Measurements from ENCODE around the gene SLC45A1. TPM values are rescaled to one million over a fixed set of nuclear protein-coding genes. Genes with fewer than 3 reads are reported as not detected.

SLC45A1 gene
- total and polyA plus RNA-seq, 2 of the 4 experiments (the other 2 are of a cell fraction) = 0.72 to 3.9 TPM

DNA sequence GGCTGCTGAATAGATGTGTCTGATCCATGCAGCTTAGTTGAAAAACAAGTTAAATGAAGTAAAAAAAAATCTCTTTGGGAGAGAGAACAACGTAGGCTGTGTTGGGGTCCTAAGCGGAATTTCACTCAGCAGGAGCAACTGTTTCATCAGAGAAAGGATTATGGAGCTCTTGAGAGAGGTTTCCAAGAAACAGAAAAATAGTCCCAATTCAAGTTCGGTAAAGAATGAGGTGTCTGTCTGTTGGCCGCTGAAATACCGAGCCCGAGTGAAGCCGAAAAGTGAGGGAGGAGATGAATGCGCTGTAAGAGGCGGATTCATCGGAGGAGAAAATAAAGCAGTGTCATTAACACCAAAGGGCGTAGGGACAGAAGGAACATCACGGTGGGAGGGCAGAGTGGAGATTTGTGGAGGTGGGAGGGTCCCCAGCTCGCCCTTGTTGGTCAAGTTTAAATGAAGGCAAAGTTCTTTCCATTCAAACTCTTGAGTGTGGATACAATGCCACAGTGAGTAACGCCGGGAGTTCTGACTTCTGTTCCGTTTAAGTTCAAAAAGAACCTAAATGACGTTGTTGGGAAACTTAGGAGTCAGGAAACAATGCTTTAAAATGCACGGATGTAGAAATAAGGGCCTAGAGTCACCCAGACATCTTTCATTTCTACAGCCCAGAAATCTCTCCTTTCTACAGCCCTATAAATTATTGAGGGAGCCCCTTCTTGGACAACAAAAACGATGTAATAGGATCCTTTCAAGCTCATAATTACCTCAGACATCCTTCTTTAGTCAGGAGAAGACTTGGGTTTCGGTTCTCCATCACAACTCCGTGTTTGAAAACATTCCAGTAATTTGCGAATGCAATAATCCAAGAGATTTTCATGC, 15.6 kb upstream of the SLC45A1 start (continued):
- no peak for TF ChIP-seq MAZ (IDR thresholded peaks at IDR 0.05; ENCODE audit: borderline replicate concordance, low read depth, low read length)

DNA sequence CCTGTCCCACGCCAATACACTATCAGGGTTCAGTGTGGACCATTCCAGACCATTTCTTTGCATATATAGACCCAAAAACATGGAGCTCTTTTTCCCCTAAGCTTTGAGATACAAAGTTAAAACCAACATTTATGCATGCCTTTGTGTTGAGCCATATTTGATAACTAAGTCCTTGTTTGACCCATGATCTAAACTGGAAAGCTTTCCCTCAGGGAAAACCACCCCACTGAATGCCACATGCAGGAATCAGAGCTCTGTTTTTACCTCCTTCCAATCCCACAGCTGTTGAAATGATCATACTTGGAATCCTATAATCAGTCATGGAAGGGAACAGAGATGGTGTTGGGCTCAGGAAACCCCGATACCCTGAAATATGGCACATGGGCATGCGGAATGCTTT, 14.8 kb upstream of the SLC45A1 start:
- H2BK120ac ChIP-seq (ENCODE audit: low read depth, low read length) = peak overlapping the region; percentile 78
- H2AK9ac ChIP-seq (replicated peaks; ENCODE audit: low read depth, low read length, poor library complexity) = no peak overlapping the region
- ChIA-PET POLR2A (ENCODE audit: unreplicated experiment) (interaction anchor here (0.6 kb wide), 1 partner anchor 328 kb away, joined by 4 read pairs; no protein-coding TSS in a partner anchor), CTCF (interaction anchor here (0.5 to 1.3 kb wide), 7 partner anchors 9 to 338 kb away, joined by 3 to 4 read pairs (median 3); no protein-coding TSS in a partner anchor)
- intact Hi-C loops (cut with micrococcal nuclease) (no loop called here), in situ Hi-C loops (cut with MboI; ENCODE audit: low sequenced_read_pairs) (loop anchor here (25.0 kb wide), 1 partner anchor 641 kb away; no protein-coding TSS in a partner anchor), dilution Hi-C loops (cut with HindIII; ENCODE audit: low sequenced_read_pairs, unreplicated experiment) (loop anchor here (25.0 kb wide), 1 partner anchor 291 kb away; no protein-coding TSS in a partner anchor)
- peak overlapping the region; percentile 18; the same call in 1 of the 2 replicates for H2AK5ac ChIP-seq (ENCODE audit: low read depth, low read length)
- H4K5ac ChIP-seq (ENCODE audit: low read depth, low read length) = peak overlapping the region; percentile 85
- peaks cover 4% of the 10 kb centered on the region for H3K4me1 ChIP-seq (ENCODE audit: control insufficient read depth, insufficient read depth, low read length)
- no peak overlapping the region; the same call in 1 of the 3 replicates for H2BK15ac ChIP-seq (ENCODE audit: low read depth, low read length)
- no peaks in the 10 kb centered on the region for H3K27me3 ChIP-seq (ENCODE audit: control insufficient read depth, insufficient read depth, low read length)
- H2BK5ac ChIP-seq (ENCODE audit: low read depth, low read length, poor library complexity, severe bottlenecking) = peak overlapping the region; percentile 74
- peak overlapping the region; percentile 71 for H4K91ac ChIP-seq (ENCODE audit: insufficient read depth, low read depth, low read length)
- peak; percentile 91 for DNase-seq
- peak overlapping the region; percentile 75; the same call in 1 of the 2 replicates for H2BK20ac ChIP-seq (ENCODE audit: low read depth, low read length)
- no peaks in the 10 kb centered on the region for H3K36me3 ChIP-seq (ENCODE audit: control insufficient read depth, insufficient read depth, low read length)
- H3K4me2 ChIP-seq (ENCODE audit: low read depth, low read length) = peak overlapping the region; percentile 41; the same call in 1 of the 2 replicates
- no peaks in the 10 kb centered on the region for H3K79me1 ChIP-seq (ENCODE audit: low read depth in 1 of 2, low read length in 2 of 2)
- peak overlapping the region; percentile 45; the same call in 1 of the 2 replicates for H3K14ac ChIP-seq (replicated peaks; ENCODE audit: low read depth, low read length)
- no peak overlapping the region for H2AFZ ChIP-seq (replicated peaks; ENCODE audit: low read length, poor library complexity)
- H3K9me1 ChIP-seq (ENCODE audit: insufficient read depth, low read length) = no peaks in the 10 kb centered on the region
- H3K56ac ChIP-seq (ENCODE audit: extremely low read depth, insufficient read depth, low read length) = no peak overlapping the region
- no peak overlapping the region for H3K9ac ChIP-seq (ENCODE audit: low read depth, low read length)
- ATAC-seq (ENCODE audit: low read depth) = peak; percentile 91
- peak overlapping the region; percentile 10 to 69; a peak in 3 of 4 replicates for H4K8ac ChIP-seq (ENCODE audit: low read depth in 2 of 2, low read length in 2 of 2)
- no peaks in the 10 kb centered on the region for H4K20me1 ChIP-seq (ENCODE audit: insufficient read depth, low read length)
- H3K4me3 ChIP-seq (ENCODE audit: insufficient read depth, low read depth, low read length) = no peak overlapping the region
- H3K27ac ChIP-seq (ENCODE audit: insufficient read depth, low read length) = peak overlapping the region; percentile 87; the same call in 1 of the 2 replicates
- no peaks in the 10 kb centered on the region for H3K9me3 ChIP-seq (ENCODE audit: control insufficient read depth, insufficient read depth, low read length)
- 100% methylated on average over 3 of the region's 3 CpGs; no CpG with 5 or more reads in 1 of the 2 experiments for WGBS, 2 experiments (ENCODE audit: extremely low coverage in 2 of 2, insufficient read length in 1 of 2)
- H3K23ac ChIP-seq (ENCODE audit: low read depth, low read length) = no peak overlapping the region
- no TSS peak for BruUV-seq (replicated peaks)
- H3K18ac ChIP-seq (ENCODE audit: low read depth, low read length) = peak overlapping the region; percentile 87
- H3K4ac ChIP-seq (ENCODE audit: low read depth, low read length) = peak overlapping the region; percentile 55; the same call in 1 of the 2 replicates
- TF ChIP-seq MAFK (IDR thresholded peaks at IDR 0.05; ENCODE audit: low read depth, low read length) (no peak), FOS (IDR thresholded peaks at IDR 0.05; ENCODE audit: low read depth, low read length) (no peak; the same call in 1 of the 2 replicates), RCOR1 (IDR thresholded peaks at IDR 0.05; ENCODE audit: insufficient replicate concordance, low read length) (no peak), CEBPB (IDR thresholded peaks at IDR 0.05; ENCODE audit: low read depth, low read length) (no peak), SMC3 (IDR thresholded peaks at IDR 0.05; ENCODE audit: low read depth, low read length) (no peak), RFX5 (IDR thresholded peaks at IDR 0.05; ENCODE audit: low read depth, low read length) (no peak), MXI1 (IDR thresholded peaks at IDR 0.05; ENCODE audit: borderline replicate concordance, low read depth, low read length) (no peak), BHLHE40 (IDR thresholded peaks at IDR 0.05; ENCODE audit: low read depth, low read length) (no peak), POLR2A (IDR thresholded peaks at IDR 0.05; ENCODE audit: low read depth, low read length) (no peak)
- TF ChIP-seq, protein P1, sequence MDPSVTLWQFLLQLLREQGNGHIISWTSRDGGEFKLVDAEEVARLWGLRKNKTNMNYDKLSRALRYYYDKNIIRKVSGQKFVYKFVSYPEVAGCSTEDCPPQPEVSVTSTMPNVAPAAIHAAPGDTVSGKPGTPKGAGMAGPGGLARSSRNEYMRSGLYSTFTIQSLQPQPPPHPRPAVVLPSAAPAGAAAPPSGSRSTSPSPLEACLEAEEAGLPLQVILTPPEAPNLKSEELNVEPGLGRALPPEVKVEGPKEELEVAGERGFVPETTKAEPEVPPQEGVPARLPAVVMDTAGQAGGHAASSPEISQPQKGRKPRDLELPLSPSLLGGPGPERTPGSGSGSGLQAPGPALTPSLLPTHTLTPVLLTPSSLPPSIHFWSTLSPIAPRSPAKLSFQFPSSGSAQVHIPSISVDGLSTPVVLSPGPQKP (IDR thresholded peaks at IDR 0.05; ENCODE audit: borderline replicate concordance, low read depth, low read length) = no peak
- TF ChIP-seq, protein P2, sequence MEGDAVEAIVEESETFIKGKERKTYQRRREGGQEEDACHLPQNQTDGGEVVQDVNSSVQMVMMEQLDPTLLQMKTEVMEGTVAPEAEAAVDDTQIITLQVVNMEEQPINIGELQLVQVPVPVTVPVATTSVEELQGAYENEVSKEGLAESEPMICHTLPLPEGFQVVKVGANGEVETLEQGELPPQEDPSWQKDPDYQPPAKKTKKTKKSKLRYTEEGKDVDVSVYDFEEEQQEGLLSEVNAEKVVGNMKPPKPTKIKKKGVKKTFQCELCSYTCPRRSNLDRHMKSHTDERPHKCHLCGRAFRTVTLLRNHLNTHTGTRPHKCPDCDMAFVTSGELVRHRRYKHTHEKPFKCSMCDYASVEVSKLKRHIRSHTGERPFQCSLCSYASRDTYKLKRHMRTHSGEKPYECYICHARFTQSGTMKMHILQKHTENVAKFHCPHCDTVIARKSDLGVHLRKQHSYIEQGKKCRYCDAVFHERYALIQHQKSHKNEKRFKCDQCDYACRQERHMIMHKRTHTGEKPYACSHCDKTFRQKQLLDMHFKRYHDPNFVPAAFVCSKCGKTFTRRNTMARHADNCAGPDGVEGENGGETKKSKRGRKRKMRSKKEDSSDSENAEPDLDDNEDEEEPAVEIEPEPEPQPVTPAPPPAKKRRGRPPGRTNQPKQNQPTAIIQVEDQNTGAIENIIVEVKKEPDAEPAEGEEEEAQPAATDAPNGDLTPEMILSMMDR (conservative IDR thresholded peaks at IDR 0.05; ENCODE audit: low read depth, low read length) = no peak

Measured in IMR-90 (cell line).